ENCODE measurements around the gene DES. TPM values are rescaled to one million over a fixed set of nuclear protein-coding genes. Genes with fewer than 3 reads are reported as not detected.

The DES gene
- total RNA-seq, 2 experiments from 2014 or later = not detected

DNA sequence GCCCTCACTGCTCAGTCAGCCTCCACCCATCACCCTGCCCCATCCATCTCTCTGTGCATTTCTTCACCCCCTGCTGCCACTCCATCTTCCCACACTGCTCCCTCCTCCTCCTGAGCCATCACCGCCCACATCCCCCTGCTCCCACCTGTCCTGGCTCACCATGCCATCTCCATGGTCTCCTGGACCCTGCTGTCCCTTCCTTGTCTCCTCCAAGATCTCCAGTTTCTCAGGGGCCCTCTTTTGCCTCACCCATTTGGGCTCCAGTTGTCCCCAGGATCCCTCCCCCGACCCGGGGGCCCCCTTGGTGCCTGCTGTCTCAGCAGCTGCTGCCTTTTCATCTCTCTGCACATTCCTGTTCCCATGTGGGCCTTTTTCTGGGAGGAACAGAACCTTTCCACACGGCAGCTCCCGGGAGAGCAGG lies 27.1 kb downstream of the DES start:
- CTCF ChIA-PET = no interaction called here
- Mint-ChIP-seq H3K4me1 (ENCODE audit: low read depth) (peaks cover 12% of the 10 kb centered on the region), H3K27me3 (ENCODE audit: low read depth) (peaks cover 22% of the 10 kb centered on the region), H3K4me3 (no peak overlapping the region), H3K9me3 (no peaks in the 10 kb centered on the region), H3K36me3 (ENCODE audit: low read depth) (no peaks in the 10 kb centered on the region), H3K27ac (no peak overlapping the region)
- intact Hi-C loops (cut with micrococcal nuclease) = no loop called here
- DNase-seq = no peak

DNA sequence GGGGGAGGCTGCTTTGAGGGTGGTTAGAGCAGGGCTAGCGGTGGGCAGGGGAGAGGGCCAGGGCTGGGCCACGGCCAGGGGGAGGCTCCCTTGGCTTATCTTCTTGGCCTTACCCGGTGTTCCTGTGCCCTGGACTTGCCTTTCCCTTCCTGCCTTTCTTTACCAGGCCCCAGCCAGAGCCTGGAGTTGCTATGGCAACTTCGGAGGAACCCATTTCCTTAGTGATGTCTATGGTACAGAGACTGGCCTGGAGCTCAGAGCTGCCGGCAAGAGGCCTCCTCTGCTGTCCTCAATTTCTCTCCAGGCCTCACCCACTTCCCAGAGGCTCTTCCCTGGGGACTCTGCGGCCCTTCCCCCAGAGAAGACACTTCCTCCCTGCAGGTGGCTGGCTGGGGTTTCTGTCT lies 27.9 kb downstream of the DES start:
- CTCF ChIA-PET = interaction anchor here (0.7 kb wide), 1 partner anchor 84 kb away, joined by 3 read pairs; no protein-coding TSS in a partner anchor
- H3K36me3 Mint-ChIP-seq (ENCODE audit: low read depth) = no peaks in the 10 kb centered on the region
- H3K27ac Mint-ChIP-seq = no peak overlapping the region
- peaks cover 17% of the 10 kb centered on the region for H3K27me3 Mint-ChIP-seq (ENCODE audit: low read depth)
- H3K9me3 Mint-ChIP-seq = no peaks in the 10 kb centered on the region
- H3K4me1 Mint-ChIP-seq (ENCODE audit: low read depth) = peaks cover 9% of the 10 kb centered on the region
- DNase-seq = no peak
- intact Hi-C loops (cut with micrococcal nuclease) = no loop called here
- no peak overlapping the region for H3K4me3 Mint-ChIP-seq

- intact Hi-C loops (cut with micrococcal nuclease) = no loop called here
- peaks cover 17% of the 10 kb centered on the region for H3K27me3 Mint-ChIP-seq (ENCODE audit: low read depth)
- no peak for DNase-seq
- H3K9me3 Mint-ChIP-seq = no peaks in the 10 kb centered on the region
- H3K4me3 Mint-ChIP-seq = no peak overlapping the region
- no peaks in the 10 kb centered on the region for H3K36me3 Mint-ChIP-seq (ENCODE audit: low read depth)
- peaks cover 4% of the 10 kb centered on the region for H3K4me1 Mint-ChIP-seq (ENCODE audit: low read depth)
- no peak overlapping the region for H3K27ac Mint-ChIP-seq
- CTCF ChIA-PET = interaction anchor here (0.6 to 1.1 kb wide), 5 partner anchors 13 to 110 kb away, joined by 3 to 5 read pairs (median 4); no protein-coding TSS in a partner anchor
These were observed 28.5 kb downstream of the DES start for GRCh38 chr2:219446689-219447088.

GRCh38 chr2:219447242-219448098 lies 29.3 kb downstream of the DES start:
- peaks cover 4% of the 10 kb centered on the region for H3K4me1 Mint-ChIP-seq (ENCODE audit: low read depth)
- DNase-seq = no peak
- no peaks in the 10 kb centered on the region for H3K36me3 Mint-ChIP-seq (ENCODE audit: low read depth)
- no peak overlapping the region for H3K27ac Mint-ChIP-seq
- CTCF ChIA-PET = interaction anchor here (0.6 to 1.1 kb wide), 5 partner anchors 14 to 109 kb away, joined by 3 to 5 read pairs (median 4); no protein-coding TSS in a partner anchor
- intact Hi-C loops (cut with micrococcal nuclease) = no loop called here
- H3K4me3 Mint-ChIP-seq = no peak overlapping the region
- H3K27me3 Mint-ChIP-seq (ENCODE audit: low read depth) = peaks cover 18% of the 10 kb centered on the region
- H3K9me3 Mint-ChIP-seq = no peaks in the 10 kb centered on the region

DNA sequence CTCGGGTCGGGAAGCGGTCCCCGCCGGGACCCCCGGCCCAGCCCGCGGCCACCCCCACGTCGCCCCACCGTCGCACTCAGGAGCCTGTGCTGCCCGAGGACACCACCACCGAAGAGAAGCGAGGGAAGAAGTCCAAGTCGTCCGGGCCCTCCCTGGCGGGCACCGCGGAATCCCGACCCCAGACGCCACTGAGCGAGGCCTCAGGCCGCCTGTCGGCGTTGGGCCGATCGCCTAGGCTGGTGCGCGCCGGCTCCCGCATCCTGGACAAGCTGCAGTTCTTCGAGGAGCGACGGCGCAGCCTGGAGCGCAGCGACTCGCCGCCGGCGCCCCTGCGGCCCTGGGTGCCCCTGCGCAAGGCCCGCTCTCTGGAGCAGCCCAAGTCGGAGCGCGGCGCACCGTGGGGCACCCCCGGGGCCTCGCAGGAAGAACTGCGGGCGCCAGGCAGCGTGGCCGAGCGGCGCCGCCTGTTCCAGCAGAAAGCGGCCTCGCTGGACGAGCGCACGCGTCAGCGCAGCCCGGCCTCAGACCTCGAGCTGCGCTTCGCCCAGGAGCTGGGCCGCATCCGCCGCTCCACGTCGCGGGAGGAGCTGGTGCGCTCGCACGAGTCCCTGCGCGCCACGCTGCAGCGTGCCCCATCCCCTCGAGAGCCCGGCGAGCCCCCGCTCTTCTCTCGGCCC lies 30.1 kb downstream of the DES start:
- no peaks in the 10 kb centered on the region for H3K4me1 Mint-ChIP-seq (ENCODE audit: low read depth)
- no peaks in the 10 kb centered on the region for H3K36me3 Mint-ChIP-seq (ENCODE audit: low read depth)
- CTCF ChIA-PET = interaction anchor here (0.6 to 1.2 kb wide), 3 partner anchors 11 to 86 kb away, joined by 3 to 4 read pairs (median 3); no protein-coding TSS in a partner anchor
- intact Hi-C loops (cut with micrococcal nuclease) = no loop called here
- DNase-seq = no peak
- H3K4me3 Mint-ChIP-seq = no peak overlapping the region
- H3K27ac Mint-ChIP-seq = no peak overlapping the region
- H3K27me3 Mint-ChIP-seq (ENCODE audit: low read depth) = peaks cover 20% of the 10 kb centered on the region
- H3K9me3 Mint-ChIP-seq = no peaks in the 10 kb centered on the region

DNA sequence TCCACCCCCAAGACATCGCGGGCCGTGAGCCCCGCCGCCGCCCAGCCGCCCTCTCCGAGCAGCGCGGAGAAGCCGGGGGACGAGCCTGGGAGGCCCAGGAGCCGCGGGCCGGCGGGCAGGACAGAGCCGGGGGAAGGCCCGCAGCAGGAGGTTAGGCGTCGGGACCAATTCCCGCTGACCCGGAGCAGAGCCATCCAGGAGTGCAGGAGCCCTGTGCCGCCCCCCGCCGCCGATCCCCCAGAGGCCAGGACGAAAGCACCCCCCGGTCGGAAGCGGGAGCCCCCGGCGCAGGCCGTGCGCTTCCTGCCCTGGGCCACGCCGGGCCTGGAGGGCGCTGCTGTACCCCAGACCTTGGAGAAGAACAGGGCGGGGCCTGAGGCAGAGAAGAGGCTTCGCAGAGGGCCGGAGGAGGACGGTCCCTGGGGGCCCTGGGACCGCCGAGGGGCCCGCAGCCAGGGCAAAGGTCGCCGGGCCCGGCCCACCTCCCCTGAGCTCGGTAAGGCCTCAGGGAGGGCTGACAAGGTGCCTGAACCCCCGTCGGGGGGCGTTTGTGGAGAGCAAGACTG lies 30.7 kb downstream of the DES start:
- Mint-ChIP-seq H3K27ac (no peak overlapping the region), H3K4me1 (ENCODE audit: low read depth) (no peaks in the 10 kb centered on the region), H3K4me3 (no peak overlapping the region), H3K9me3 (no peaks in the 10 kb centered on the region), H3K36me3 (ENCODE audit: low read depth) (no peaks in the 10 kb centered on the region), H3K27me3 (ENCODE audit: low read depth) (peaks cover 20% of the 10 kb centered on the region)
- intact Hi-C loops (cut with micrococcal nuclease) = no loop called here
- no peak for DNase-seq
- CTCF ChIA-PET = interaction anchor here (0.6 to 1.2 kb wide), 3 partner anchors 10 to 85 kb away, joined by 3 to 4 read pairs (median 3); no protein-coding TSS in a partner anchor

DNA sequence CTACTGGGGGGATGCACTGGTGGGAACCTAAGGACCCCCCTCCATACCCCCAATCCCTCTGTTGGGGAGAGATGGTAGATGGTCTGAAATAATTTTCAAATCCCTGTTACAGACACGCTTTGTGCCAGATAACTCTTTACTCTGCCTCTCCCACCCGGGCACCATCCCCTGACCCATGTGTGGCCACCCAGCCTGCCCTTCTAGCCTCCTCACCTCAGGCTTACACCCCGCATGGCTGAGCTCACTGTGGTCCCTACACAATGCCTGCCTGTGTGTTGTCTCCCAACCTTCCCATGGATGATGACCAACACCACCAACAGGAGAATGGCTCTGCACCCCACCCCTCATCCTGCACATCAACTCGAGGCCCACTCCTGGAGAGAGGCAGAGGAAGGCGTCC lies 31.4 kb downstream of the DES start:
- H3K9me3 Mint-ChIP-seq = no peaks in the 10 kb centered on the region
- no peak for DNase-seq
- no peak overlapping the region for H3K27ac Mint-ChIP-seq
- no peak overlapping the region for H3K4me3 Mint-ChIP-seq
- no peaks in the 10 kb centered on the region for H3K36me3 Mint-ChIP-seq (ENCODE audit: low read depth)
- peaks cover 20% of the 10 kb centered on the region for H3K27me3 Mint-ChIP-seq (ENCODE audit: low read depth)
- intact Hi-C loops (cut with micrococcal nuclease) = no loop called here
- H3K4me1 Mint-ChIP-seq (ENCODE audit: low read depth) = no peaks in the 10 kb centered on the region
- CTCF ChIA-PET = interaction anchor here (1.1 kb wide), 1 partner anchor 84 kb away, joined by 4 read pairs; no protein-coding TSS in a partner anchor

- Mint-ChIP-seq H3K4me1 (ENCODE audit: low read depth) (no peaks in the 10 kb centered on the region), H3K36me3 (ENCODE audit: low read depth) (no peaks in the 10 kb centered on the region), H3K4me3 (no peak overlapping the region), H3K9me3 (no peaks in the 10 kb centered on the region), H3K27ac (no peak overlapping the region), H3K27me3 (ENCODE audit: low read depth) (peaks cover 20% of the 10 kb centered on the region)
- CTCF ChIA-PET = interaction anchor here (0.9 to 1.2 kb wide), 3 partner anchors 18 to 78 kb away, joined by 3 to 4 read pairs (median 3); no protein-coding TSS in a partner anchor
- intact Hi-C loops (cut with micrococcal nuclease) = no loop called here
- DNase-seq = no peak
These were observed 33.6 kb downstream of the DES start for GRCh38 chr2:219451661-219452360.

- H3K9me3 Mint-ChIP-seq = no peaks in the 10 kb centered on the region
- H3K4me3 Mint-ChIP-seq = no peak overlapping the region
- no peaks in the 10 kb centered on the region for H3K36me3 Mint-ChIP-seq (ENCODE audit: low read depth)
- H3K4me1 Mint-ChIP-seq (ENCODE audit: low read depth) = no peaks in the 10 kb centered on the region
- H3K27me3 Mint-ChIP-seq (ENCODE audit: low read depth) = peaks cover 15% of the 10 kb centered on the region
- DNase-seq = no peak
- CTCF ChIA-PET = interaction anchor here (1.0 to 1.2 kb wide), 3 partner anchors 43 to 49 kb away, joined by 3 to 5 read pairs (median 4); a partner anchor contains a TSS
- intact Hi-C loops (cut with micrococcal nuclease) = no loop called here
- H3K27ac Mint-ChIP-seq = no peak overlapping the region
These were observed 34.5 kb downstream of the DES start for GRCh38 chr2:219452361-219453317.

DNA sequence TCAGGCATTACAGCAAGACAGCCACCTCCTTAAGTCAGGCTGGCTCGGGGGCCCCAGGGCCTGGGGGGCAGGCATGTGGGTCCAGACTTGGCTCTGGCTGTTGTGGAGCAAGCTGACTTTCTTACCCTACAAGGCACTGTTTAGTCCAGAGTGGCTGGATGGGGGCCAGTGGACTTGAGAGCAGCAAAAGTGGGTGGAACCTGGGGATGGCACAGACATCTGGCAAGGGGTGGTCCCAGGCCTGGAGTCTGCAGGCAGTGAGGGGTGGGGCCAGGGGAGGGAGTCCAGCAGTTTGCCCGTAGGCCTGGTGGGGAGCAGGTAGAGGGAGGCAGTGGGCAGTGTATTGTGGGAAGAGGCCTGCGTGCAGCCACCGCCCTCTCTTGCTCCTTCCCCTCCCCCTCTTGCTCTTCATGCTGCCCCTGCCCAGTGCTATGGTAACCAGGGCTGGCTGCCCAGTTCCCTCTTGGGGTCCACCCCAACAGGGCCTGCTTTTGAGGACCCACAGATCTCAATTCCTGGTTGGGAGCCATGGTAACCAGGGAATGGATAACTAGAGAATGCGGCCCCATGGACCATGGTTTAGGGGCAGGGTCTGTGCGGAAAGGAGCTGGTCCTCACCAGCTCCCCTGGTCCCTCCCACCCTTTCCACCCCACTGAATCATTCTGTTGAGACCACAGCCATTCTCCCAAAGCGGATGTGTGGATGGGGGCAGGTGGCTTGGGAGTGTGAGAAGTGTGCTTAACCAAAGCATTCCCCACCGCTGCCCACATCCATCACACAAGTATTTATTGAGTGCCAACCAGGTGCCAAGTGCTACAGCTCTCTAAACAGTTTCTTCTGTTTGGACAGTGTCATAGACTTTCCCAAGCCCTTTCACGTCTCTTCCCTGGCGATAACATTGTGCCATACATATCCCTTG lies 35.8 kb downstream of the DES start:
- H3K27ac Mint-ChIP-seq = no peak overlapping the region

More for the DNA sequence above, 35.8 kb downstream of the DES start:
- Mint-ChIP-seq H3K36me3 (ENCODE audit: low read depth) (no peaks in the 10 kb centered on the region), H3K27me3 (ENCODE audit: low read depth) (peaks cover 15% of the 10 kb centered on the region), H3K9me3 (no peaks in the 10 kb centered on the region), H3K4me1 (ENCODE audit: low read depth) (no peaks in the 10 kb centered on the region), H3K4me3 (no peak overlapping the region)
- intact Hi-C loops (cut with micrococcal nuclease) = no loop called here
- CTCF ChIA-PET = interaction anchor here (0.5 to 1.1 kb wide), 5 partner anchors 42 to 1496 kb away, joined by 3 to 5 read pairs (median 3); a partner anchor contains a TSS
- DNase-seq = no peak
